ENCODE results near the gene NEK7.

DNA sequence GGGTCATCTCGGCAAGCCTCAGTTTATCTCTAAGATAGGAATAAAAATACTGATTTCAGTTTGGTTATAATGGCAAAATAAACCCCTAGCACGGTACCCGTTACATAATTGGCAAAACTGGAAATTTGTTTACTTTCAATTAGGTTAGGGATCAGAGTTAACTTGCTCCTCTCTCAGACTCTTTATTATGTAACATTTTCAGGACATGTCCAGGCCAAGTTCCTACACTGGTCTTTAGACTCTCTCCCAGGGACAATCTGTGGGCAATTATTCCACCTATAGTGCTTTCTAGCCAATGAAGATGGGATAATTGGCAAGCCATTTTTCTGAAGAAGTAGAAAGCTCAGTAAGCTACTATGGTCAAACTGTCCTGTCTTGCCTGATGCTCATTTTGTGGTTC is 189.4 kb downstream of the NEK7 start:
- TF ChIP-seq, protein P1, sequence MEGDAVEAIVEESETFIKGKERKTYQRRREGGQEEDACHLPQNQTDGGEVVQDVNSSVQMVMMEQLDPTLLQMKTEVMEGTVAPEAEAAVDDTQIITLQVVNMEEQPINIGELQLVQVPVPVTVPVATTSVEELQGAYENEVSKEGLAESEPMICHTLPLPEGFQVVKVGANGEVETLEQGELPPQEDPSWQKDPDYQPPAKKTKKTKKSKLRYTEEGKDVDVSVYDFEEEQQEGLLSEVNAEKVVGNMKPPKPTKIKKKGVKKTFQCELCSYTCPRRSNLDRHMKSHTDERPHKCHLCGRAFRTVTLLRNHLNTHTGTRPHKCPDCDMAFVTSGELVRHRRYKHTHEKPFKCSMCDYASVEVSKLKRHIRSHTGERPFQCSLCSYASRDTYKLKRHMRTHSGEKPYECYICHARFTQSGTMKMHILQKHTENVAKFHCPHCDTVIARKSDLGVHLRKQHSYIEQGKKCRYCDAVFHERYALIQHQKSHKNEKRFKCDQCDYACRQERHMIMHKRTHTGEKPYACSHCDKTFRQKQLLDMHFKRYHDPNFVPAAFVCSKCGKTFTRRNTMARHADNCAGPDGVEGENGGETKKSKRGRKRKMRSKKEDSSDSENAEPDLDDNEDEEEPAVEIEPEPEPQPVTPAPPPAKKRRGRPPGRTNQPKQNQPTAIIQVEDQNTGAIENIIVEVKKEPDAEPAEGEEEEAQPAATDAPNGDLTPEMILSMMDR (conservative IDR thresholded peaks at IDR 0.05) = no peak
- no peak for TF ChIP-seq ZFX (IDR thresholded peaks at IDR 0.05)

Data from C4-2B (cell line).